DND-41 (cell line): ENCODE data around the gene NAT10.

ENCODE experiments used
- ATAC-seq: fragments of 200-7000 bp; cut with Tn5 transposase; 3 replicates; pipeline ENCODE4 v1.9.1; 2021; ENCODE audit warnings: low read depth; ENCODE audit not compliant: insufficient read depth
- DNase-seq: peaks from one replicate; pipeline ENCODE4 v3.0.0-alpha.2; 2020
- H2AFZ ChIP-seq: 2 replicates; pipeline ENCODE4 v1.6.0; 2012; ENCODE audit warnings: low read depth, low read length
- H3K27ac ChIP-seq: 2 replicates; pipeline ENCODE4 v1.5.1; 2012; ENCODE audit warnings: low read length, inconsistent platforms
- H3K27me3 ChIP-seq: fragments of 200-600 bp; sonication (generic); 2 replicates; pipeline ENCODE4 v1.6.0; 2012; ENCODE audit warnings: low read length, mild to moderate bottlenecking, inconsistent platforms; ENCODE audit not compliant: insufficient read depth, poor library complexity
- H3K36me3 ChIP-seq: 2 replicates; pipeline ENCODE4 v1.5.1; 2012; ENCODE audit warnings: low read length, inconsistent platforms; ENCODE audit not compliant: insufficient read depth
- H3K4me1 ChIP-seq: 2 replicates; pipeline ENCODE4 v1.5.1; 2012; ENCODE audit warnings: mild to moderate bottlenecking, low read length; ENCODE audit not compliant: insufficient read depth
- H3K4me2 ChIP-seq: 2 replicates; pipeline ENCODE4 v1.6.0; 2012; ENCODE audit warnings: mild to moderate bottlenecking, moderate library complexity, low read length, inconsistent platforms; ENCODE audit not compliant: insufficient read depth
- H3K4me3 ChIP-seq, 2 experiments: fragments of 200-600 bp in 1 of 2; shearing (Covaris generic) in 1 of 2; 2 replicates each; pipeline ENCODE4 v1.5.1; 2012 to 2016; ENCODE audit warnings: inconsistent platforms in 2 of 2, low read length in 2 of 2, mild to moderate bottlenecking in 2 of 2, low read depth in 1 of 2, moderate library complexity in 1 of 2
- H3K79me2 ChIP-seq: 2 replicates; pipeline ENCODE4 v1.6.0; 2012; ENCODE audit warnings: low read length, inconsistent platforms; ENCODE audit not compliant: insufficient read depth
- H3K9ac ChIP-seq: 2 replicates; pipeline ENCODE4 v1.6.0; 2012; ENCODE audit warnings: low read depth, mild to moderate bottlenecking, inconsistent platforms, low read length, moderate library complexity
- H3K9me3 ChIP-seq: 2 replicates; pipeline ENCODE4 v1.5.1; 2012; ENCODE audit warnings: low read length, moderate library complexity, mild to moderate bottlenecking, inconsistent platforms; ENCODE audit not compliant: insufficient read depth, severe bottlenecking
- H4K20me1 ChIP-seq: 2 replicates; pipeline ENCODE4 v1.6.0; 2012; ENCODE audit warnings: low read length; ENCODE audit not compliant: insufficient read depth
- CTCF ChIP-seq: IDR thresholded peaks from 2 replicates; pipeline ENCODE4 v1.5.1; 2012; ENCODE audit warnings: borderline replicate concordance, low read length, moderate library complexity, mild to moderate bottlenecking; ENCODE audit not compliant: poor library complexity, severe bottlenecking; ENCODE audit errors: extremely low read depth
- EZH2 ChIP-seq: IDR thresholded peaks from 3 replicates; pipeline ENCODE4 v1.6.1; 2012; ENCODE audit warnings: borderline replicate concordance, low read depth, mild to moderate bottlenecking, moderate library complexity, low read length, inconsistent platforms; ENCODE audit not compliant: severe bottlenecking

The NAT10 gene

DNA sequence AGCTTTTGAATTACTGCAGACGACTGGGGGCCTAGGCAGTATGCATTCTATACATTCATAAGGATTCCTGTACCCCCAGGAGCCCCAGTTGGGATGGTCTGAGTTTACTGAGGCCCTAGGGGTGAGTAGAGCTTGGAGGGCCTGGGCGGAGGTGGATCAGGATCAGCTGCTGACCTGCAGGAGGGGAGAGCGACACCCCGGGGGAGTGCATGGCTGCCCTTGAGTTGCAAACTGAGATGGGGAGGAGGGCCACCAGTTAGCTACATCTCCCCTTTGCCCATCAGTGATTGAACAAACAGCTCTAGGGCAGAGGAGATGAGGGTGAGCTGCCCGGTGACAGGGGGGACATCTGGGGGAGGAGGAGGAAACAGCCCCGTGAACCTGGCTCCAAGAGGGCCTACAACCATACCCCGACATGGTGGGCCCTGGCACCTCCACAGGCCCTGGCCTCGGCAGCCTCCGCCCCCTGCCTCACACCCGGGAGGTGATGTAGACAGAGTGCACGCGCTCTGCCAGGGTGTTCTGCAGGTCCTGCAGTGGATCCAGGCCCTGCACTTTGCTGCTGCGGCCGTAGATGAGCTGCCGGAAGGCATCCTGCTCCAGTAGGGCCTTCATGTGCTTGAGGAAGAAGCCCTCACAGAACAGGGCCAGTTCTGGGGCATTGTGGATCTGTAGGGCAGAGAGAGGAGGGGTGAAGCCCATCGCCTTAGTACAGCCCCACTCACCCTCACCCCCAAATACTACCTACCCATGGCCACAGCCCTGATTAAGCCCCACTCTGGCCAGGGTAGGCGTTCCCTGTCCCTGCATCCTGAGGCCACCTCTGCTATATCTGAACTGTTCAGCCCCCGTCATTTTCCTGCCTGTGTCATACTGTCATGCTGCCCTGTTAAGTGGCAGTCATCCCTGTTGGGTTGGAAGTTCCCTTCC, 46.8 kb downstream of the NAT10 start:
- 0 out of 2 replicates have a peak, but pooled peaks cover 5% of the 10 kb centered on the region for H4K20me1 ChIP-seq
- H3K4me2 ChIP-seq, result no peak overlapping the region
- no peak overlapping the region for H3K27ac ChIP-seq
- TF ChIP-seq EZH2 (no peak), CTCF (no peak)
- no peaks in the 10 kb centered on the region for H3K9me3 ChIP-seq
- no peaks in the 10 kb centered on the region for H3K4me1 ChIP-seq
- no peaks in the 10 kb centered on the region for H3K79me2 ChIP-seq
- no peak overlapping the region for H3K9ac ChIP-seq
- H3K27me3 ChIP-seq, result no peaks in the 10 kb centered on the region
- DNase-seq (no peak), ATAC-seq (no peak)
- H2AFZ ChIP-seq, result no peak overlapping the region
- H3K36me3 ChIP-seq, result peaks cover 44% of the 10 kb centered on the region
- H3K4me3 ChIP-seq, result no peak overlapping the region

DNA sequence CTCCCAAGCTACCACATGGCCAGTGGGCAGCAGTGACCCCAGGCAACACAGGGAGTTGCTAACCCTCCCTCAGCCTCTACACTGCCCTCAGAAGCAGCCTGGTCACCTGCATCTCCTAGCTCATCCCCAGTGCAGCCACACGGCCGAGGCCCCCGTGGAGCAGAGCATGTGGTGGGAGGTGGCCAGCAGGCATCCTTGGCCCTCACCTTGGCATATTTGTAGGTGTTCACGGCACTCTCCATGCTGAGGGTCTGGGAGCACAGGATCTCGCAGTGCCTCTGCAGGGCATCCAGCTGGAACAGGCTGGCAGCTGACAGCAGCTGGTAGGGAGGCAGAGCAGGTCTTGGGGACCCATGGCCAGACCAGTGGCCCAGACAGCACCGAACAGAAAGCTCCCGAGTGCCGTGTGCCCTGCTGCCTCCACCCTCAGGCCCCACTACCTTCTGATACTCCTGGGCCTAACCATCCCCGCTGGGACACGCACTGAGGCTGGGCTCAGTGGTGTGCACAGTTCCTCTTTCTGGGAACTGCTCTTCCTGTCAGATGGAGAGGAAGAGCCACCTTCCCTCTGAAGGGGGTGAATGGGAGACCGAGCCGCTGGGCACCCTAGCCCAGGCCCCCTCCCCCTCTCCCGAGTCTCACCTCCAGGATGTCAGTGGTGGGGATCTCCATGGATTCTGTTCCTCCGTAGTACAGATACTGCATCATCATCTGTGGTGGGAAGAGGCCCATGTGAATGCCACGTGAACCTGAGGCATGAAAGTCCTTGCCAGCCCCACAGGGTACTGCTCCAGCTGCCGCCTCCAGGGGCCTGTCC, 48.8 kb downstream of the NAT10 start:
- H3K27me3 ChIP-seq, result no peaks in the 10 kb centered on the region
- no peaks in the 10 kb centered on the region for H3K79me2 ChIP-seq
- ATAC-seq (no peak), DNase-seq (no peak)
- H3K27ac ChIP-seq, result no peak overlapping the region
- H3K4me1 ChIP-seq, result no peaks in the 10 kb centered on the region
- no peak overlapping the region for H3K4me2 ChIP-seq
- no peaks in the 10 kb centered on the region for H3K9me3 ChIP-seq
- H4K20me1 ChIP-seq, result 0 out of 2 replicates have a peak, but pooled peaks cover 5% of the 10 kb centered on the region
- peaks cover 23% of the 10 kb centered on the region for H3K36me3 ChIP-seq
- H3K9ac ChIP-seq, result no peak overlapping the region
- H3K4me3 ChIP-seq, result no peak overlapping the region
- no peak overlapping the region for H2AFZ ChIP-seq
- no peak for TF ChIP-seq EZH2

GRCh38 chr11:34155057-34155756, 49.8 kb downstream of the NAT10 start:
- Histone ChIP-seq H3K27me3 (no peaks in the 10 kb centered on the region), H3K27ac (no peak overlapping the region)

More at GRCh38 chr11:34155057-34155756, 49.8 kb downstream of the NAT10 start:
- DNase-seq (no peak), ATAC-seq (no peak)
- Histone ChIP-seq H3K4me3 (no peak overlapping the region), H3K4me2 (no peak overlapping the region), H3K36me3 (peaks cover 14% of the 10 kb centered on the region), H3K4me1 (no peaks in the 10 kb centered on the region), H2AFZ (no peak overlapping the region), H3K9ac (no peak overlapping the region), H3K79me2 (no peaks in the 10 kb centered on the region), H4K20me1 (0 out of 2 replicates have a peak, but pooled peaks cover 3% of the 10 kb centered on the region), H3K9me3 (no peaks in the 10 kb centered on the region)
- TF ChIP-seq EZH2, result no peak
- no peak for TF ChIP-seq CTCF
